HEK293 (cell line): ENCODE data around the gene IZUMO4.

Source experiments
- CTCF ChIP-seq: fragments of 450-650 bp; formaldehyde crosslinking; IDR thresholded peaks from 2 replicates; pipeline ENCODE4 v1.5.1; 2016; ENCODE audit warnings: missing biosample characterization, missing genetic modification characterization
- EGR2 ChIP-seq: fragments of 450-650 bp; formaldehyde crosslinking; IDR thresholded peaks from 2 replicates; pipeline ENCODE4 v1.5.1; 2016; ENCODE audit warnings: low read depth, missing biosample characterization, missing genetic modification characterization
- GLI4 ChIP-seq: fragments of 450-650 bp; formaldehyde crosslinking; IDR thresholded peaks from 2 replicates; pipeline ENCODE4 v1.5.1; 2016; ENCODE audit warnings: missing biosample characterization, missing genetic modification characterization
- HOXD13 ChIP-seq: sonication (generic); formaldehyde crosslinking; IDR thresholded peaks from 2 replicates; pipeline ENCODE4 v1.8.0; 2022; ENCODE audit warnings: missing genetic modification reagents, borderline replicate concordance
- MEIS1 ChIP-seq: sonication (generic); formaldehyde crosslinking; IDR thresholded peaks from 2 replicates; pipeline ENCODE4 v1.8.1; 2022; ENCODE audit warnings: missing genetic modification reagents, mild to moderate bottlenecking, borderline replicate concordance
- PATZ1 ChIP-seq: fragments of 450-650 bp; formaldehyde crosslinking; IDR thresholded peaks from 2 replicates; pipeline ENCODE4 v1.5.1; 2016; ENCODE audit warnings: missing biosample characterization, missing genetic modification characterization
- REPIN1 ChIP-seq: fragments of 450-650 bp; formaldehyde crosslinking; IDR thresholded peaks from 2 replicates; pipeline ENCODE4 v1.5.1; 2017; ENCODE audit warnings: missing biosample characterization, missing genetic modification characterization, low read depth
- SETDB1 ChIP-seq: IDR thresholded peaks from one replicate; pipeline ENCODE4 v1.6.1; 2017; ENCODE audit warnings: mild to moderate bottlenecking, low read length, moderate library complexity, mixed read lengths; ENCODE audit not compliant: insufficient read length
- SP3 ChIP-seq: fragments of 450-650 bp; formaldehyde crosslinking; IDR thresholded peaks from 2 replicates; pipeline ENCODE4 v1.5.1; 2016; ENCODE audit warnings: missing biosample characterization, missing genetic modification characterization
- SP7 ChIP-seq: fragments of 450-650 bp; formaldehyde crosslinking; IDR thresholded peaks from 2 replicates; pipeline ENCODE4 v1.5.1; 2016; ENCODE audit warnings: missing biosample characterization, missing genetic modification characterization
- ZBTB17 ChIP-seq: fragments of 450-650 bp; formaldehyde crosslinking; IDR thresholded peaks from 2 replicates; pipeline ENCODE4 v1.5.1; 2016; ENCODE audit warnings: missing biosample characterization, missing genetic modification characterization
- ZEB2 ChIP-seq: fragments of 450-650 bp; formaldehyde crosslinking; IDR thresholded peaks from 2 replicates; pipeline ENCODE4 v1.5.1; 2016; ENCODE audit warnings: missing biosample characterization, missing genetic modification characterization
- ZFP69B ChIP-seq: fragments of 450-650 bp; formaldehyde crosslinking; IDR thresholded peaks from 2 replicates; pipeline ENCODE4 v1.5.1; 2016; ENCODE audit warnings: missing biosample characterization, missing genetic modification characterization
- ZIC2 ChIP-seq: fragments of 450-650 bp; formaldehyde crosslinking; IDR thresholded peaks from 2 replicates; pipeline ENCODE4 v1.5.1; 2016; ENCODE audit warnings: missing biosample characterization, missing genetic modification characterization
- ZNF10 ChIP-seq: fragments of 450-650 bp; formaldehyde crosslinking; IDR thresholded peaks from 2 replicates; pipeline ENCODE4 v1.5.1; 2017; ENCODE audit warnings: missing biosample characterization, missing genetic modification characterization
- ZNF19 ChIP-seq: fragments of 450-650 bp; formaldehyde crosslinking; IDR thresholded peaks from 2 replicates; pipeline ENCODE4; 2016; ENCODE audit warnings: missing biosample characterization, missing genetic modification characterization, low read depth
- ZNF324 ChIP-seq: fragments of 450-650 bp; formaldehyde crosslinking; IDR thresholded peaks from 2 replicates; pipeline ENCODE4 v1.5.1; 2016; ENCODE audit warnings: missing biosample characterization, missing genetic modification characterization
- ZNF335 ChIP-seq: fragments of 450-650 bp; formaldehyde crosslinking; conservative IDR thresholded peaks from 2 replicates; pipeline ENCODE4 v1.5.1; 2016; ENCODE audit warnings: missing biosample characterization, missing genetic modification characterization
- ZNF416 ChIP-seq: fragments of 450-650 bp; formaldehyde crosslinking; IDR thresholded peaks from 2 replicates; pipeline ENCODE4 v1.5.1; 2016; ENCODE audit warnings: missing biosample characterization, missing genetic modification characterization
- ZNF48 ChIP-seq: fragments of 450-650 bp; formaldehyde crosslinking; IDR thresholded peaks from 2 replicates; pipeline ENCODE4 v1.5.1; 2016; ENCODE audit warnings: missing biosample characterization, missing genetic modification characterization
- ZNF555 ChIP-seq: fragments of 450-650 bp; formaldehyde crosslinking; conservative IDR thresholded peaks from 2 replicates; pipeline ENCODE4 v1.5.1; 2017; ENCODE audit warnings: missing biosample characterization, mild to moderate bottlenecking, missing genetic modification characterization, inconsistent platforms
- ZNF600 ChIP-seq: fragments of 450-650 bp; formaldehyde crosslinking; IDR thresholded peaks from 2 replicates; pipeline ENCODE4 v1.5.1; 2016; ENCODE audit warnings: missing biosample characterization, missing genetic modification characterization
- ZNF660 ChIP-seq: fragments of 450-650 bp; IDR thresholded peaks from 2 replicates; pipeline ENCODE4 v1.5.1; 2018; ENCODE audit warnings: missing biosample characterization, mild to moderate bottlenecking, missing genetic modification characterization
- ZNF670 ChIP-seq: fragments of 450-650 bp; formaldehyde crosslinking; IDR thresholded peaks from 2 replicates; pipeline ENCODE4 v1.5.1; 2016; ENCODE audit warnings: missing biosample characterization, missing genetic modification characterization, low read depth
- ZNF837 ChIP-seq: fragments of 450-650 bp; formaldehyde crosslinking; IDR thresholded peaks from 2 replicates; pipeline ENCODE4 v1.5.1; 2016; ENCODE audit warnings: missing biosample characterization, missing genetic modification characterization
- ZXDB ChIP-seq: fragments of 450-650 bp; formaldehyde crosslinking; IDR thresholded peaks from 2 replicates; pipeline ENCODE4 v1.5.1; 2016; ENCODE audit warnings: missing biosample characterization, missing genetic modification characterization
- TF ChIP-seq, protein P1 (sequence below): fragments of 450-650 bp; formaldehyde crosslinking; IDR thresholded peaks from 2 replicates; pipeline ENCODE4 v1.5.1; 2016; ENCODE audit warnings: missing biosample characterization, missing genetic modification characterization
- TF ChIP-seq, protein P2 (sequence below): fragments of 450-650 bp; formaldehyde crosslinking; IDR thresholded peaks from 2 replicates; pipeline ENCODE4 v1.5.1; 2016; ENCODE audit warnings: missing biosample characterization, missing genetic modification characterization
- TF ChIP-seq, protein P3 (sequence below): fragments of 450-650 bp; formaldehyde crosslinking; IDR thresholded peaks from 2 replicates; pipeline ENCODE4 v1.5.1; 2016; ENCODE audit warnings: missing biosample characterization, missing genetic modification characterization

The IZUMO4 gene

DNA sequence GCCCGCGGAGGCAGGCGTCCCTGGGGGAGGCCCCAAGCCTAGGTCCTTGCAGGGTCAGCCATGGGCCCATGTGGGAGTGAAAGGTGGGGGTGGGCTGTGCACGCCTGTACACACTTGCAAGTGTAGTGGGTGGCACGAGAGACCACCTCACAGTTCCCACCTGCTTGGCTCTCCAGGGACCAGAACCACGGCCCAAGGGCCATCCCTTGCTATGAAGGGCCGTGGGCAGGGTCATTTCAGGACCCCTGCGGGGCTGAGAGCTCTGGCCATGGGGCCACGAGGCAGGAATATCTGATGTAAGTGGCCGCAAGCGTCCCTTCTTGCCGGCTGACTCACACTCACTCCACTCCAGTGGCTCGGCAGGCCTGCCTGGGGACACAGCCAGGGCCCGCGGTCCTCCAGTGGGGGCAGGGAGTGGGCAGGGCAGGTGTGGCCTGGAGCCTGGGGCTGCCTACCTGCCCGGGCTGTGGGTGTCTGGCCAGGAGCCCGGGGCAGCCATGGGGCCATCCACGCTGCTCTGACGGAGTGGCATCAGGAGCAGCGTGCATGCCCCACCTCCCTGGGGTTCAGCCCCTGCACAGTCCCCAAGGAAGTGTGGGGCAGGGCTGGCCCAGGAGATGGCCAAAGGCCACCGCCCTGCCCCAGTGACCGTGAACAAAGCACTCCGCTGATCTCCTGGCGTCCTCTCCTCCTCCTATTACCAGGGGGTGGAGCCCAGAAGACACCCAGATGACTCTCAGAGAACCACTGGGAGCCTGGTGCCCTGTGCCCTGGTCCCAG is 37.1 kb upstream of the IZUMO4 start (continued):
- TF ChIP-seq MEIS1 (CRISPR knock-in tag) (no peak), SP3 (tag by site-specific recombination) (peak; percentile 42; the same call in 1 of the 2 replicates), ZNF335 (tag by site-specific recombination) (peak; percentile 95), ZIC2 (tag by site-specific recombination) (peak; percentile 93), SETDB1 (no peak), ZEB2 (peak; percentile 90), CTCF (tag by site-specific recombination) (no peak), ZNF600 (0 out of 2 replicates have a peak, but pooled peaks have one; percentile 19), ZNF670 (tag by site-specific recombination) (no peak), SP7 (tag by site-specific recombination) (0 out of 2 replicates have a peak, but pooled peaks have one; percentile 44), ZNF10 (tag by site-specific recombination) (no peak), GLI4 (tag by site-specific recombination) (no peak), ZNF837 (tag by site-specific recombination) (no peak), EGR2 (tag by site-specific recombination) (peak; percentile 89), ZNF19 (tag by site-specific recombination) (no peak), HOXD13 (no peak; the same call in 1 of the 2 replicates), PATZ1 (tag by site-specific recombination) (peak; percentile 89), ZNF416 (no peak), ZNF555 (no peak), ZFP69B (tag by site-specific recombination) (no peak), REPIN1 (tag by site-specific recombination) (no peak), ZBTB17 (tag by site-specific recombination) (peak; percentile 54; the same call in 1 of the 2 replicates), ZNF48 (tag by site-specific recombination) (no peak), ZNF324 (peak; percentile 80), ZNF660 (tag by site-specific recombination) (peak; percentile 64; the same call in 1 of the 2 replicates), ZXDB (tag by site-specific recombination) (0 out of 2 replicates have a peak, but pooled peaks have one; percentile 24)
- TF ChIP-seq, protein P1, sequence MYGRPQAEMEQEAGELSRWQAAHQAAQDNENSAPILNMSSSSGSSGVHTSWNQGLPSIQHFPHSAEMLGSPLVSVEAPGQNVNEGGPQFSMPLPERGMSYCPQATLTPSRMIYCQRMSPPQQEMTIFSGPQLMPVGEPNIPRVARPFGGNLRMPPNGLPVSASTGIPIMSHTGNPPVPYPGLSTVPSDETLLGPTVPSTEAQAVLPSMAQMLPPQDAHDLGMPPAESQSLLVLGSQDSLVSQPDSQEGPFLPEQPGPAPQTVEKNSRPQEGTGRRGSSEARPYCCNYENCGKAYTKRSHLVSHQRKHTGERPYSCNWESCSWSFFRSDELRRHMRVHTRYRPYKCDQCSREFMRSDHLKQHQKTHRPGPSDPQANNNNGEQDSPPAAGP (tag by site-specific recombination): peak; percentile 31
- TF ChIP-seq, protein P2, sequence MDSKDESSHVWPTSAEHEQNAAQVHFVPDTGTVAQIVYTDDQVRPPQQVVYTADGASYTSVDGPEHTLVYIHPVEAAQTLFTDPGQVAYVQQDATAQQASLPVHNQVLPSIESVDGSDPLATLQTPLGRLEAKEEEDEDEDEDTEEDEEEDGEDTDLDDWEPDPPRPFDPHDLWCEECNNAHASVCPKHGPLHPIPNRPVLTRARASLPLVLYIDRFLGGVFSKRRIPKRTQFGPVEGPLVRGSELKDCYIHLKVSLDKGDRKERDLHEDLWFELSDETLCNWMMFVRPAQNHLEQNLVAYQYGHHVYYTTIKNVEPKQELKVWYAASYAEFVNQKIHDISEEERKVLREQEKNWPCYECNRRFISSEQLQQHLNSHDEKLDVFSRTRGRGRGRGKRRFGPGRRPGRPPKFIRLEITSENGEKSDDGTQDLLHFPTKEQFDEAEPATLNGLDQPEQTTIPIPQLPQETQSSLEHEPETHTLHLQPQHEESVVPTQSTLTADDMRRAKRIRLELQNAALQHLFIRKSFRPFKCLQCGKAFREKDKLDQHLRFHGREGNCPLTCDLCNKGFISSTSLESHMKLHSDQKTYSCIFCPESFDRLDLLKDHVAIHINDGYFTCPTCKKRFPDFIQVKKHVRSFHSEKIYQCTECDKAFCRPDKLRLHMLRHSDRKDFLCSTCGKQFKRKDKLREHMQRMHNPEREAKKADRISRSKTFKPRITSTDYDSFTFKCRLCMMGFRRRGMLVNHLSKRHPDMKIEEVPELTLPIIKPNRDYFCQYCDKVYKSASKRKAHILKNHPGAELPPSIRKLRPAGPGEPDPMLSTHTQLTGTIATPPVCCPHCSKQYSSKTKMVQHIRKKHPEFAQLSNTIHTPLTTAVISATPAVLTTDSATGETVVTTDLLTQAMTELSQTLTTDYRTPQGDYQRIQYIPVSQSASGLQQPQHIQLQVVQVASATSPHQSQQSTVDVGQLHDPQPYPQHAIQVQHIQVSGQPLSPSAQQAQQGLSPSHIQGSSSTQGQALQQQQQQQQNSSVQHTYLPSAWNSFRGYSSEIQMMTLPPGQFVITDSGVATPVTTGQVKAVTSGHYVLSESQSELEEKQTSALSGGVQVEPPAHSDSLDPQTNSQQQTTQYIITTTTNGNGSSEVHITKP (tag by site-specific recombination): peak; percentile 19
- TF ChIP-seq, protein P3, sequence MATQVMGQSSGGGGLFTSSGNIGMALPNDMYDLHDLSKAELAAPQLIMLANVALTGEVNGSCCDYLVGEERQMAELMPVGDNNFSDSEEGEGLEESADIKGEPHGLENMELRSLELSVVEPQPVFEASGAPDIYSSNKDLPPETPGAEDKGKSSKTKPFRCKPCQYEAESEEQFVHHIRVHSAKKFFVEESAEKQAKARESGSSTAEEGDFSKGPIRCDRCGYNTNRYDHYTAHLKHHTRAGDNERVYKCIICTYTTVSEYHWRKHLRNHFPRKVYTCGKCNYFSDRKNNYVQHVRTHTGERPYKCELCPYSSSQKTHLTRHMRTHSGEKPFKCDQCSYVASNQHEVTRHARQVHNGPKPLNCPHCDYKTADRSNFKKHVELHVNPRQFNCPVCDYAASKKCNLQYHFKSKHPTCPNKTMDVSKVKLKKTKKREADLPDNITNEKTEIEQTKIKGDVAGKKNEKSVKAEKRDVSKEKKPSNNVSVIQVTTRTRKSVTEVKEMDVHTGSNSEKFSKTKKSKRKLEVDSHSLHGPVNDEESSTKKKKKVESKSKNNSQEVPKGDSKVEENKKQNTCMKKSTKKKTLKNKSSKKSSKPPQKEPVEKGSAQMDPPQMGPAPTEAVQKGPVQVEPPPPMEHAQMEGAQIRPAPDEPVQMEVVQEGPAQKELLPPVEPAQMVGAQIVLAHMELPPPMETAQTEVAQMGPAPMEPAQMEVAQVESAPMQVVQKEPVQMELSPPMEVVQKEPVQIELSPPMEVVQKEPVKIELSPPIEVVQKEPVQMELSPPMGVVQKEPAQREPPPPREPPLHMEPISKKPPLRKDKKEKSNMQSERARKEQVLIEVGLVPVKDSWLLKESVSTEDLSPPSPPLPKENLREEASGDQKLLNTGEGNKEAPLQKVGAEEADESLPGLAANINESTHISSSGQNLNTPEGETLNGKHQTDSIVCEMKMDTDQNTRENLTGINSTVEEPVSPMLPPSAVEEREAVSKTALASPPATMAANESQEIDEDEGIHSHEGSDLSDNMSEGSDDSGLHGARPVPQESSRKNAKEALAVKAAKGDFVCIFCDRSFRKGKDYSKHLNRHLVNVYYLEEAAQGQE (tag by site-specific recombination): no peak
